Stimulated activated CD4-positive, alpha-beta T cell treated with anti-CD3 and anti-CD28 coated beads, Interleukin-2, amount 100 ng/mL, for 24 hours (primary cell): Measurements from ENCODE around the gene RABL6.
"Not testable (repeated sequence)": the region's sequence is repeated elsewhere in the genome, so short reads cannot be mapped to it uniquely, and the experiment has no call there.

Experiments used
- DNase-seq, 2 donors: peaks; one replicate each; pipeline ENCODE4 v3.0.0-alpha.2; 2020

RABL6 gene

GRCh38 chr9:136807281-136808074 lies at the start of gene RABL6:
Gene RABL6 (plus strand): TSS chr9:136807948. CDS start chr9:136808197, 249 bp downstream.
- DNase-seq: peak; percentile 82 to 83

GRCh38 chr9:136759001-136759400 lies 48.7 kb upstream of the RABL6 start:
- no peak for DNase-seq

DNA sequence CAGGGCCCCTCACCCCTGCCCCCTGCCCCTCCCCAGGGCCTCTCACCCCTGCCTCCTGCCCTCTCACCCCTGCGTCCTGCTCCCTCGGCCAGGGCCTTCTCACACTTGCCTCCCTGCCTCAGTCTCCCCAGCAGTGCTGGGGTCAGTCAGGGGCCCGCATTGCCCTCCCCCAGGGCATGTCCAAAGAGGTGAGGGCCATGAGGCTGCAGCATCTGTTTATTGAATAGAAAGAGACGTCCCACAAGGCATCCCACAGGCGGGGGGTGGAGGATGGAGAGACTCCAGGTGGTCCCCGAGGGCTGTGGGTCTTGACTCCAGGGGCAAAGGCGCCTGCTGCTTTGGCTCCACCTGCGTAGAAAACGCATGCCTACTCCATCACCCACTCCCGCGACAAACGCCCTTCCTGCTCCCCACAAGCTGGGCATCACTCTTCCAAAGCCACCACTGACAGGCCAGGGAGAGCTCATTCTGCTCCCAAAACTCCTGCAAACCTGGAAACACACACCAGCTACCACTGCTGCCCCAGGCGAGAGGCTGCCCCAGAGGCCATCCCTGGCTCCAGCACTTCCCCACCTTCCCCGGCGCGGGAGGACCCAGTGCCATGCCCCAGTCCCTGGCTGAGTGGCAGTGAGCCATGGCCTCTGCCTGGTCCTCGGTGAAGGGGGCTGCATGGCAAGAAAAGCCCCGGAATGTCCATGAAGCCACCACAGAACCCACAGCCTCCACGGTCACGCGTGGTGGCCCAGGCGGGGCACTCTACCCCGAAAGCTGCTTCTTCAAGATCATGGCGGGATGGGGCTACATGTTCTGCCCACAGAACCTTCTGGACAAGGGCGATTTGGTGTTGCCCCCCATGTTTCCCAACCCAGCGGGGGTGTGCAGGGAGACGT lies 48.1 kb upstream of the RABL6 start:
- no peak for DNase-seq

DNA sequence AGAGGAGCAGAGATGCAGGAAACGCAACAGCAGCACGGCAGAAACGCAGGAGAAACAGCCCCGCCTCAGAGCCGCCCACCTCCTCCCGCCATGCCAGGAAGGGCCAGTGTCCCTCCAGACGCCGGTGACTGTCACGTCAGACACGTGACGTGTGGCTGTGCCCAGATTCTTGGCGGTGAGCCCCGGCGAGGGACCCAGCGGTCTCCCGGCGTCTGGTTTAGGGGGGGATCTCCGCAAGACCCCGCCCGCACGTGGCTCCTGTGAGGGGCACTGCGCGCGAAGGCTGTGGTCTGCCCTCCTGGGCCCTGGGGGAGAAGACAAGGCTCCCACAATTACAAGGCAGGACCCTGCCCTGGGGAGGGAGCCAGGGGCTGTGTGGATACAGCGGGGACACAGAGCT lies 47.3 kb upstream of the RABL6 start:
- DNase-seq: no peak

GRCh38 chr9:136760834-136761544 lies 46.8 kb upstream of the RABL6 start:
- DNase-seq: peak in 1 of 2 donors; percentile 52

DNA sequence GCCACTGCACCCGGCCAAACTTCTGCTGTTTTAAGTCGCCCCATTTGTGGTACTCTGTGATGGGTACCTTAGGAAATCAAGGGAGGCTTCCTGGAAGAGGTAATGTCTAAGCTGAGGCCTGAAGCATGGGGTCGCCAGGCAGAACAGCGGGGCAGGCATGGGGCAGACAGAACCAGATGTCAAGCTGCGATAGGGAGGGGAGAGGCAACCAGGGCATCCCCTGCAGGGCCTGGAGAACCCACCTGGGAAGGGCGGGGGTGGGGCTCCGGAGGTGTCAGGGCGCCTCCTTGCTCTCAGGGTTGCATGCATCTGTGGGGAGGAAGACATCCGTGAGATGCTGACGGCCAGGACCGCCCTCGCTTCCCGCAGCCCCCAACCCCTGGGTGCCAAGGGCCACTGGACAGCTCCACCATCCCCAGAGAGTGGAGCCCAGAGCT lies 46.2 kb upstream of the RABL6 start:
- DNase-seq: no peak

DNA sequence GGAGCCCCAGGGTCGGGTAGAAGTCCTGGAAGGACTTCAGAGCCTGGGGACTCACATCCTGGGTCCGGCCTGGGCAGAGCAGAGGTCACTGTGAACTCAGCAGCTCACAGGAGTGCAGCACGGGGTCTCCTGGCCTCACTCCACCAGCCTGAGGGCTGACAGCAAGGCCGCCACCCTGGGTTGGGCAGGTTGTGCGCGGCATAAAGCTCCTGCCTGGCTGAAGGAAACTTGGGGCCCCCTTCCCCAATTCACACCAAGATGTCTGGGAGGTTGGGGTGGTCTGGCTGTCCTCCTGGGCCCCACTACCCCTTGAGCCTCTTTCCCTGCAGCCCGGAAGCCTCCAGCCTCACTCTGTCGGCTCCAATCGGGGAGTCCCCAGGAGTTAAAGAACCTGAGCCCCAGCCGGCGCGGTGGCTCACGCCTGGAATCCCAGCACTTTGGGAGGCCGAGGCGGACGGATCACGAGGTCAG lies 45.5 kb upstream of the RABL6 start:
- DNase-seq: no peak

GRCh38 chr9:136762915-136763648 lies 44.7 kb upstream of the RABL6 start:
- peak; percentile 54 to 71 for DNase-seq

GRCh38 chr9:136763649-136764035 lies 44.1 kb upstream of the RABL6 start:
- DNase-seq: no peak

DNA sequence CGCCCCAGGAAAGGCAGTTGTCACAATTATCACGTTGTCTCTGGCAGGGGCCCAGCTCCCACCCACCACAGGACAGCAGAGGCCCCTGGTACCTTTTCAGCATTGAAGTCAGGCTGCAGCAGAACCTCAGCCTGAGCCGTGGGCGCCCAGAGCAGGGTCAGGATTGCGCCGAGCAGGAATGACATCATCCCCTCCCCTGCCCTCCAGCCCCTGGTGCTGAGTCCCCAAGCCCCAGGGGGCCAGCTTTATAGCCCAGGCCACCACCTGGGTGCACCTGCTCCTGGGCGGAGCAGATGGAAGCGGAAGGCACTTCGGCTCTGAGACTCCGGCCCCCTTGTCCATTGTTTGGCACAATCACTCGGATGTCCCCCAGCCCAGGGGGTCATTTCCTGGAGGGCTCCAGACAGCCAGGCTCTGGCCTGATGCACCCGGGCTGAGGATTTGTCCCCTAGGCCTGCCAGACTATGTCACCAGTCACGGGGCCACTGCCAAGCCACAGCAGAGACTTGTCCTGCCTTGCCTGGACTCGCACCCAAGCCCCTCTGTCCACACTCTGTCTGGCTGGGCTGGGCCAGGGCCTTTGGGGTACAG lies 43.4 kb upstream of the RABL6 start, which contains the start of gene LCN15:
TSS of gene LCN15 (minus strand) at position 218 of the 591 bp plus-strand sequence. CDS start at position 188, 30 bp downstream.
- DNase-seq: no peak

DNA sequence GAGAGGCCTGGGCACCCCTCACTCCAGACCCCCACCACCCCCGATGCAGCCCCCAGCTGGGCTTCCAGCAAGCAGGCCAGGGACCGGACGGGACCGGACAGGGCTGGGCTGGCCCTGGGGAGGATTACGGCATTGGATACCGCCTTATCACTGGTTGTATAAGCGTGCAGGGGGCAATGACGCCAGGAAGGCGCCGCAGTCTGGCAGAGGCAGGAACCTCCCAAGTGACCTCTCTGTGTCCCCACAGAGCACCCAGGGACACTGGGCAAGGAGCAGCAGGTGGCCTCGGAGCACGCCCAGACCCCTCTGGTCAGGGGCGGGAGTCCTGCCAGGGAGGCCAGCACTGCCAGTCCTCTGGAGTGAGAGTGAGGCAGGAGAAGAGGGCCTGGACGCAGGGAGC lies 42.7 kb upstream of the RABL6 start:
- no peak for DNase-seq

DNA sequence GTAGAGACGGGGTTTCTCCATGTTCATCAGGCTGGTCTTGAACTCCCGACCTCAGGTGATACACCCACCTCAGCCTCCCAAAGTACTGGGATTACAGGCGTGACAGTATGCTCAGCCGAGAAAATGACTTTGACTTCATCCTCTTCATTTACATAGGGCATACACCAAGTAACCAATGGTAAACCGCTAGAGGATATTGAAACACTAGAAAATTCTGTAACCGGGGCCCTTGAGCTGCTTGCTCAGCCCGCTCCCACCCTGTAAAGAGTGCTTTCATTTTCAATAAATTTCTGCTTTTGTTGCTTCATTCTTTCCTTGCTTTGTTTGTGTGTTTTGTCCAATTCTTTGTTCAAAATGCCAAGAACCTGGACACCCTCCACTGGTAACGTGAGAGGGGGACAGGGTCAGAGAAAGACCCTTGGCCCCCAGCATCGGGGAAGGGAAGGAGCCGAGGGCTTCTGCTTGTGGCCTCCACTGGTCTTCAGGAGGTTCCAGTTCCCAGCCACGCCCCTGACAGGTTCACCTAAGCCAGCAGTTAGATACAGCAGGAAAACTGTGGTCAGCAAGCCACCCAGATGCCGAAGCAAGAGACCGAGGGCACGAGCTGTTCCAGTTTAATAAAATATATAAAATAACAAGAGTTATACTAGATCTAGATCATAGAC lies 41.9 kb upstream of the RABL6 start:
- DNase-seq: not testable (repeated sequence)

- peak; percentile 49 to 60 for DNase-seq
Measured at GRCh38 chr9:136766410-136767120, 41.2 kb upstream of the RABL6 start.

DNA sequence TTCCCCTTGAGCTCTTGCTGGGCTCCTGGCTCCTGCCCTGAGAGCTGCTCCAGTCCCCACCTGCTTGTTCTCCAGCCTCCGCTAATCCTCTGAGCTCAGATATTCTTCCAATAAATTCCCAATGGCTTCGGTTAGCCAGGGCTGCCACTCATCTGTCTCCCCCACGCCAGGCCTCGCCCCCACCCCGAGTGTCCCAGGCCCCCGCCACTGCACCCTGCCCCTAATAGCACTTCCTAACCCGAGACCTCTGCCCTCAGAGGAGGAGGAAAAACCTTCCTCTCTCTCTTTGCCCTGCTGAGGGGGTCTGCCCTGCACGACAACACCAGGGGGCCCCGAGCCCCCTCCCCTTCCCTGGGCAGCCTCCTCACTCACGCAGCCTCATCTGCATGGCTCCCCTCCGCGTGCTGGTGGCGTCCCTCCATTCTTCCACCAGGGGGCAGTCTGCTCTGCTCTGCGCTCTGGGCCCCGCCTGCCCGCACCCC lies 38.0 kb upstream of the RABL6 start:
- peak; percentile 66 to 69 for DNase-seq

GRCh38 chr9:136771907-136772415 lies 35.8 kb upstream of the RABL6 start:
- DNase-seq: no peak

- DNase-seq: peak in 1 of 2 donors; percentile 26
Measured at GRCh38 chr9:136773386-136774044, 34.2 kb upstream of the RABL6 start.

- no peak for DNase-seq
Measured at GRCh38 chr9:136774416-136775045, 33.2 kb upstream of the RABL6 start.

DNA sequence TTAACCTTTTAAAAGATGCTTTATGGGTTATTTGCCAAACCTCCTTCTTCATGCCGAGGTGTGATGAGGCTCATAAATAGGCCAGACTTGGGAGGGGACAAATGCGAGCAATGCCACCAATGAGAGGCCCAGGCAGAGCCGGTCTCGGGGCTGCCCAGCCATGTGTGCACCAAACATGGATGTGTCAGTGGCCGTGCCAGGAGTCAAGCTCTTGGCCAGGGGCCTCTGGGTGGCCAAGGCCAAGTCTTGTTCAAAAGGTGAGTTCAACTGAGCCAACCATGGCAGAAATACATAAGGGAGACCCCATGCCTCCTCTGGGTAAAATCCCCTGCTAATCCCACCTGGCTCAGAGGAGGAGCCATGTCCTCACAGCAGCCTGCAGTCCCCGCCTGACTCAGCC lies 32.6 kb upstream of the RABL6 start:
- no peak for DNase-seq

DNA sequence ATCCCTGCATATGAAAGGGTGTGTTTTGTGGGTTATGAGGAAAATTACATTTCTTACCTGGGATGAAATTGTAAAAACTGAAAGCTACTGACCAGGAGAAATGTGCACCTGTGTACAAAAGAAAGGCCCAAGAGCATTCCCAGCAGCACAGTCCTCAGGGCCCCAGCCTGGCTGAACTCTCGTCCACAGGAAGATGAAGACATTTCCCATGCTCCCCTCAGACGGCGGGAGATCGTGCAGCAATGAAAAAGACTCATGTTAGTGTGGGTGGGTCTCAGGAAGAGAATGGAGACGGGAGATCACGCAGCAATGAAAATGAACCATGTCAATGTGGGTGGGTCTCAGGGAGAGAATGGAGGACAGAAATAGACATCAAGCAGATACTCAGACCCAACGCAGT lies 30.8 kb upstream of the RABL6 start:
- DNase-seq: no peak
